Prostate gland (tissue), 2 donors: ENCODE data around the gene MEIOSIN. TPM values are rescaled to one million over a fixed set of nuclear protein-coding genes. Genes with fewer than 3 reads are reported as not detected.

ENCODE experiments used
- DNase-seq: peaks from one replicate; pipeline ENCODE4 v3.0.0-alpha.2; 2019; ENCODE audit warnings: low spot score
- H3K27ac ChIP-seq, 2 donors: fragments of 200-600 bp; sonication (generic); 2 replicates each; pipeline ENCODE4 v1.5.1; 2017 to 2019
- H3K27me3 ChIP-seq: fragments of 200-600 bp; sonication (generic); replicated peaks from 2 replicates; pipeline ENCODE4 v1.5.1; 2019; ENCODE audit not compliant: insufficient read depth
- H3K36me3 ChIP-seq, 2 donors: fragments of 200-600 bp; sonication (generic); 1 replicate in 1 of 2; 2 replicates in 1 of 2; pipeline versions ENCODE4 v1.5.1 to v1.8.1; 2017 to 2019
- H3K4me1 ChIP-seq: fragments of 200-600 bp; sonication (generic); replicated peaks from 2 replicates; pipeline ENCODE4 v1.5.1; 2019
- H3K4me3 ChIP-seq, 2 donors: fragments of 200-600 bp; sonication (generic); 2 replicates each; pipeline ENCODE4 v1.5.1; 2017 to 2019
- H3K9me3 ChIP-seq: fragments of 200-600 bp; sonication (generic); 2 replicates; pipeline ENCODE4 v1.5.1; 2017
- CTCF ChIP-seq, 4 experiments: fragments of 200-600 bp in 2 of 4; fragments of 450-650 bp in 2 of 4; sonication (generic) in 2 of 4; IDR thresholded peaks; 1 replicate in 3 of 4; 2 replicates in 1 of 4; pipeline ENCODE4 v1.5.1; 2016 to 2019; ENCODE audit warnings: antibody characterized with exemption in 4 of 4, mild to moderate bottlenecking in 2 of 4, moderate library complexity in 2 of 4
- POLR2A ChIP-seq: fragments of 450-650 bp; IDR thresholded peaks from one replicate; pipeline ENCODE4 v1.6.1; 2016; ENCODE audit warnings: antibody characterized with exemption, mild to moderate bottlenecking
- POLR2AphosphoS5 ChIP-seq: sonication (generic); formaldehyde crosslinking; IDR thresholded peaks from one replicate; pipeline ENCODE4 v1.6.1; 2017; ENCODE audit warnings: antibody characterized with exemption
- WGBS: methylation state at CpG from one replicate; pipeline ENCODE4 v1.1.5; 2018; 5-methylcytosine and 5-hydroxymethylcytosine counted together
- intact Hi-C: fragments of 100-400 bp; cut with DNase I; formaldehyde crosslinking; loops from one replicate; pipeline ENCODE4 v1.14.2; 2022
- total RNA-seq, 2 donors: library from RNA; depleted of rRNA; stranded (reverse); fragments of >200 nt; gene quantifications; one replicate each; pipeline ENCODE4 v1.1.0, GENCODE V29; 2016

MEIOSIN gene
- total RNA-seq, 2 donors from 2014 or later = 1.8 TPM; not detected in 1

GRCh38 chr19:45761714-45762113 lies 28.5 kb downstream of the MEIOSIN start:
- intact Hi-C loops = no loop called here
- Histone ChIP-seq H3K36me3 (no peaks in the 10 kb centered on the region), H3K27ac (no peak overlapping the region), H3K4me1 (peaks cover 29% of the 10 kb centered on the region), H3K27me3 (no peaks in the 10 kb centered on the region), H3K9me3 (no peaks in the 10 kb centered on the region), H3K4me3 (no peak overlapping the region)
- no peak for TF ChIP-seq POLR2AphosphoS5
- TF ChIP-seq POLR2A = no peak
- no peak for TF ChIP-seq CTCF (IDR thresholded peaks at IDR 0.05)
- DNase-seq = no peak
- 85% methylated on average over 16 of the region's 17 CpGs for WGBS

- intact Hi-C loops = no loop called here
- H3K27ac ChIP-seq = no peak overlapping the region
These were observed 29.8 kb downstream of the MEIOSIN start for GRCh38 chr19:45762870-45763631.

GRCh38 chr19:45763691-45764294 lies 30.6 kb downstream of the MEIOSIN start:
- TF ChIP-seq CTCF (IDR thresholded peaks at IDR 0.05) = no peak
- no peak for TF ChIP-seq POLR2A
- TF ChIP-seq POLR2AphosphoS5 = no peak
- Histone ChIP-seq H3K27me3 (no peaks in the 10 kb centered on the region), H3K4me1 (peaks cover 29% of the 10 kb centered on the region), H3K9me3 (no peaks in the 10 kb centered on the region), H3K4me3 (no peak overlapping the region), H3K27ac (peak overlapping the region; percentile 49 to 99), H3K36me3 (no peaks in the 10 kb centered on the region)
- intact Hi-C loops = no loop called here
- WGBS = 39% methylated on average over 27 of the region's 27 CpGs
- DNase-seq = no peak

More at GRCh38 chr19:45762870-45763631, 29.8 kb downstream of the MEIOSIN start:
- Histone ChIP-seq H3K9me3 (no peaks in the 10 kb centered on the region), H3K4me3 (no peak overlapping the region), H3K4me1 (peaks cover 29% of the 10 kb centered on the region), H3K27me3 (no peaks in the 10 kb centered on the region), H3K36me3 (no peaks in the 10 kb centered on the region)
- WGBS = 92% methylated on average over 9 of the region's 15 CpGs
- TF ChIP-seq POLR2AphosphoS5 = no peak
- TF ChIP-seq CTCF (IDR thresholded peaks at IDR 0.05) = no peak
- no peak for TF ChIP-seq POLR2A
- DNase-seq = no peak

- H3K9me3 ChIP-seq = no peaks in the 10 kb centered on the region
- no peak for DNase-seq
- H3K4me1 ChIP-seq = peaks cover 29% of the 10 kb centered on the region
- H3K36me3 ChIP-seq = no peaks in the 10 kb centered on the region
- TF ChIP-seq POLR2A (no peak), CTCF (IDR thresholded peaks at IDR 0.05) (no peak), POLR2AphosphoS5 (no peak)
- intact Hi-C loops = no loop called here
- H3K4me3 ChIP-seq = no peak overlapping the region
- H3K27ac ChIP-seq = peak overlapping the region; percentile 36 to 99
- WGBS = 47% methylated on average over 6 of the region's 6 CpGs
- no peaks in the 10 kb centered on the region for H3K27me3 ChIP-seq
These were observed 31.2 kb downstream of the MEIOSIN start for GRCh38 chr19:45764475-45764874.
